Urothelium cell line (cell line): ENCODE data around the gene THAP12.

Experiments
- DNase-seq: peaks from one replicate; pipeline ENCODE4 v3.0.0; 2011; ENCODE audit warnings: low spot score, mixed read lengths
- FAIRE-seq: peaks from 2 replicates; lab custom pipeline; 2011; peaks lifted over from hg19 to GRCh38; lab: Jason Lieb, UNC

The THAP12 gene

DNA sequence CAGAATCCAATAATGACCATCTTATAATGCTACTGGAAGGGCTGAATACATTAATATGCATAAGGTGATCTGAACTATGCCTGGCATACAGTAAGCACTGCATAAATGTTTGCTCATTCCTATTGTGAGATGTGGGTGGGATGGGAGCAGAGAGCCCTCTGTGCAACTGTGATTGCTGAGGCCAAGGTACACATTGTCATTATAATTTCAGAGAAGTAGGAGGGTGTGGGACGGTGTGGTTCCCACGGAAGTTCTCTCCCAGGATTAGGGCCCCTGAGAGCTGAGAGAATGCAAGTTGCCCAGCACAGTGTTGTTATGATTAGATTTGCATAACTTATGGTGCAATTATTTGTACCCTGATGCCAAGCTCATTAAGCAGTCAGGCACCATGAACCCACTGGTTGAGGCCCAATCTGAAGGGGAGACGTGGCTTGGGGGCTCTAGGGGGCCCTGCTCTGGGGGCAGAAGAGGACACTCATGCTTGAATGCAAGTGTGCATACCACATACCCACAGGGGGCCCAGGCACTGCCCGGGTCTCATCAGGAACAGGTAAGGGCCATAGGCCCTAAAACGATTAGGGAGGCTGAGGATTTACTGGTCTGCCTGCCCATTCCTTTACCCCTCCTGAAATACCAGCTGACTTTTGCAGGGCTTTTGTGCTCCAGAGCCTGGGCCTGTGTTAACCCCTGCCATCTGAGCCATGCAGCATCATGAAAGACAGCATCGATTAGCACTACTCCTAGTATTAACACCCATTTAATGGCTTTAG, 72.8 kb downstream of the THAP12 start:
- no peak for DNase-seq
- FAIRE-seq, result peak; percentile 52

GRCh38 chr11:76307396-76307795, 73.5 kb downstream of the THAP12 start:
- no peak for FAIRE-seq
- DNase-seq, result no peak

GRCh38 chr11:76303399-76303798, 77.5 kb downstream of the THAP12 start:
- FAIRE-seq (no peak), DNase-seq (no peak)

DNA sequence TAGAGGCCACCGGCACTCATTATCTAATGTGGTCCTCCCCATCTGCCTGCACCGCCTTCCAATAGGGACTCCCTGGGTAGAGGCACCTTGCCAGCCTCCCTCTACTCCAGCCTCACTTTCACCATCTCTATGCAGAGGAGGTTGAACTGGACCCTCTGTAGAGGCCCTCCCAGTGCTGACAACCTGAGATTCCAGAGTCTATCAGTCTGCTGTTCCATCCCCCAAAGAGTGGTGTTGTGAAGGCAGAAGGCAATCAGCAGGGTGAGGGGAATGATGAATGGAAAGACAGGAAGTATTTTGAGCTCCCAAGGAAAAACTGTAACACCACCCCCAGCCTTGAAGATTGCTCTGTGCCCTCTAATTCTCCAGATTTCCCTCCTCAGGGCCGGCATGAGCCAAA, 77.9 kb downstream of the THAP12 start:
- FAIRE-seq, result peak; percentile 56

More for the DNA sequence above, 77.9 kb downstream of the THAP12 start:
- DNase-seq, result no peak
